Measurements from ENCODE around the gene FASTK. TPM values are rescaled to one million over a fixed set of nuclear protein-coding genes. Genes with fewer than 3 reads are reported as not detected.

Gene FASTK
- total RNA-seq, 3 donors from 2014 or later, result 78.6 to 122 (median 98.5) TPM

GRCh38 chr7:151104411-151105235 lies 24.0 kb upstream of the FASTK start:
- no peaks in the 10 kb centered on the region for H3K9me3 ChIP-seq
- H3K36me3 ChIP-seq (ENCODE audit: low read depth), result no peaks in the 10 kb centered on the region
- H3K4me3 ChIP-seq, result no peak overlapping the region
- DNase-seq (no peak), ATAC-seq (no peak)
- H3K4me1 ChIP-seq (ENCODE audit: low read depth), result no peaks in the 10 kb centered on the region
- intact Hi-C loops (cut with DNase I, micrococcal nuclease), result no loop called here
- TF ChIP-seq CTCF (IDR thresholded peaks at IDR 0.05), result no peak

- TF ChIP-seq CTCF (IDR thresholded peaks at IDR 0.05), result no peak
- intact Hi-C loops (cut with DNase I, micrococcal nuclease), result no loop called here
Measured at GRCh38 chr7:151103973-151104372, 23.4 kb upstream of the FASTK start.

GRCh38 chr7:151102991-151103390 lies 22.4 kb upstream of the FASTK start:
- ATAC-seq (no peak), DNase-seq (no peak)
- Histone ChIP-seq H3K4me3 (no peak overlapping the region), H3K4me1 (ENCODE audit: low read depth) (no peaks in the 10 kb centered on the region), H3K9me3 (no peaks in the 10 kb centered on the region), H3K36me3 (ENCODE audit: low read depth) (no peaks in the 10 kb centered on the region)
- intact Hi-C loops (cut with DNase I, micrococcal nuclease), result no loop called here
- no peak for TF ChIP-seq CTCF (IDR thresholded peaks at IDR 0.05)

More at GRCh38 chr7:151103973-151104372, 23.4 kb upstream of the FASTK start:
- H3K36me3 ChIP-seq (ENCODE audit: low read depth), result no peaks in the 10 kb centered on the region
- ATAC-seq, result no peak
- DNase-seq, result no peak
- H3K4me3 ChIP-seq, result no peak overlapping the region
- no peaks in the 10 kb centered on the region for H3K4me1 ChIP-seq (ENCODE audit: low read depth)
- H3K9me3 ChIP-seq, result no peaks in the 10 kb centered on the region

GRCh38 chr7:151101621-151102396 lies 21.2 kb upstream of the FASTK start:
- peak; percentile 13 for ATAC-seq
- Histone ChIP-seq H3K4me3 (no peak overlapping the region), H3K36me3 (ENCODE audit: low read depth) (no peaks in the 10 kb centered on the region), H3K4me1 (ENCODE audit: low read depth) (no peaks in the 10 kb centered on the region), H3K9me3 (no peaks in the 10 kb centered on the region)
- TF ChIP-seq CTCF (IDR thresholded peaks at IDR 0.05), result no peak
- intact Hi-C loops (cut with DNase I, micrococcal nuclease), result no loop called here
- DNase-seq, result no peak

GRCh38 chr7:151100921-151101320 lies 20.3 kb upstream of the FASTK start:
- intact Hi-C loops (cut with DNase I, micrococcal nuclease), result no loop called here
- no peak overlapping the region for H3K4me3 ChIP-seq
- no peak for TF ChIP-seq CTCF (IDR thresholded peaks at IDR 0.05)
- H3K4me1 ChIP-seq (ENCODE audit: low read depth), result no peaks in the 10 kb centered on the region
- no peaks in the 10 kb centered on the region for H3K36me3 ChIP-seq (ENCODE audit: low read depth)
- no peak for DNase-seq
- ATAC-seq, result no peak
- H3K9me3 ChIP-seq, result no peaks in the 10 kb centered on the region

All from mucosa of descending colon (tissue), 3 donors.